Measurements from ENCODE around the gene PNPLA1.

PNPLA1 gene, protein sequence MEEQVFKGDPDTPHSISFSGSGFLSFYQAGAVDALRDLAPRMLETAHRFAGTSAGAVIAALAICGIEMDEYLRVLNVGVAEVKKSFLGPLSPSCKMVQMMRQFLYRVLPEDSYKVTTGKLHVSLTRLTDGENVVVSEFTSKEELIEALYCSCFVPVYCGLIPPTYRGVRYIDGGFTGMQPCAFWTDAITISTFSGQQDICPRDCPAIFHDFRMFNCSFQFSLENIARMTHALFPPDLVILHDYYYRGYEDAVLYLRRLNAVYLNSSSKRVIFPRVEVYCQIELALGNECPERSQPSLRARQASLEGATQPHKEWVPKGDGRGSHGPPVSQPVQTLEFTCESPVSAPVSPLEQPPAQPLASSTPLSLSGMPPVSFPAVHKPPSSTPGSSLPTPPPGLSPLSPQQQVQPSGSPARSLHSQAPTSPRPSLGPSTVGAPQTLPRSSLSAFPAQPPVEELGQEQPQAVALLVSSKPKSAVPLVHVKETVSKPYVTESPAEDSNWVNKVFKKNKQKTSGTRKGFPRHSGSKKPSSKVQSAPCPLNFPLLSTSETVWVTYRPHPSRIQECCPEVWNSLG

DNA sequence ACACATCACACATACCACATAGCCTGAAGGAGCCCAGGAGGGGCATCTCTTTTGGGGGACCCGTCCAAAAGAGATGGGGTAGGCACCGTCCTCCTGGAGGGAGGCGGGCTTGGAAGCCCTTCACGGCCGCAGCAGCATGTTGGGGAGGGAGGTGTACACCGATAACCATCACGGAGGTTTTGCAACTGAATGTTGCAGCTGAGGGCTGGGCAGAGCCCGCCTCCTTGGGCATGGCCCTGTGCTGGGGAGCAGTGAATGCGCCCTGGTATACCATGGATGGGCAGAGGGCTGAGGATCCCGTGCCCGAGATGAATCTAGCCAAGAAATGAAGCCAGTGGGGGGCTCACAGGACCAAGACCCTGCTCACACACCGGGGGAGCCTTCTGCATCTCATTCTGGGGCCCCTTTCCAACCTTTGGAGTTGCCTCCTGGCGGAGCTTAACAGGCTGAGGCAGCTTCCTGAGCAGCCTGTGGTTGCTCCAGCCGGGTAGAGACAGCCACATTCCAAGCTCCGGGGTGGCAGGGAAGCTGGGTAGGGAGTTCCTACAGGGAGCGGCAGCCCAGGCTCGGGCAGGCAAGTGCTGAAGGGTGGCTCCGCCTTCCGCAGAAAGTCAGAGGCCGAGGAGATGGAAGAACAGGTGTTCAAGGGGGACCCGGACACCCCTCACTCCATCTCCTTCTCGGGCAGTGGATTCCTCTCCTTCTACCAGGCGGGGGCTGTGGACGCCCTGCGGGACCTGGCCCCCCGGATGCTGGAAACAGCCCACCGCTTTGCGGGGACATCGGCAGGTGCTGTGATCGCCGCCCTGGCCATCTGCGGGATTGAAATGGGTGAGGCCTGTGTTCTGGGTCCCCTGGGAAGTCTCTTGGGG is at the start of gene PNPLA1:
Gene PNPLA1, plus strand, starts transcription at position 227 of the 872 bp plus-strand sequence. Its CDS starts 400 bp downstream, at position 627.
- no peak for DNase-seq (ENCODE audit: low read depth)

- no peak for DNase-seq (ENCODE audit: low read depth)
Observed at GRCh38 chr6:36220226-36220625, 49.6 kb upstream of the PNPLA1 start.

- no peak for DNase-seq (ENCODE audit: low read depth)
Observed at GRCh38 chr6:36221674-36222073, 48.2 kb upstream of the PNPLA1 start.

GRCh38 chr6:36222924-36223323 is 46.9 kb upstream of the PNPLA1 start:
- DNase-seq (ENCODE audit: low read depth) = no peak

DNA sequence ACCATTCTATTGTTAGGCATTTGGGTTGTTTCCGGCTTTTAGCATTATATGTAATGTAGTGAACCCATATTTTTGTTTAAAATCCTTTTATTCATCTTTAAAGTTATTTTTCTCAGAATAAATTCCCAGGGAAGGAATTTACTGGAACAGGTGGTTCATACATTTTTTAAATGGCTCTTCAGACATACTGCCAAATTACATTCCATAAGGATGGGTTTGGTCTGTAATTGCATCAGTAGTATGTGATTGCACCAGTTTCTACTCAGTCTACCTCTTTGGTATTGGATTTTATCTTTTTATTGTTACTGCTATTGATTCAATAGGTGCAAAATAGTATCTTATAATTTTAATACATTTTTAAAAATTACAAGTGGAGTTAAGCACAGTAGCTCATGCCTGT is 46.2 kb upstream of the PNPLA1 start:
- DNase-seq (ENCODE audit: low read depth) = no peak

DNA sequence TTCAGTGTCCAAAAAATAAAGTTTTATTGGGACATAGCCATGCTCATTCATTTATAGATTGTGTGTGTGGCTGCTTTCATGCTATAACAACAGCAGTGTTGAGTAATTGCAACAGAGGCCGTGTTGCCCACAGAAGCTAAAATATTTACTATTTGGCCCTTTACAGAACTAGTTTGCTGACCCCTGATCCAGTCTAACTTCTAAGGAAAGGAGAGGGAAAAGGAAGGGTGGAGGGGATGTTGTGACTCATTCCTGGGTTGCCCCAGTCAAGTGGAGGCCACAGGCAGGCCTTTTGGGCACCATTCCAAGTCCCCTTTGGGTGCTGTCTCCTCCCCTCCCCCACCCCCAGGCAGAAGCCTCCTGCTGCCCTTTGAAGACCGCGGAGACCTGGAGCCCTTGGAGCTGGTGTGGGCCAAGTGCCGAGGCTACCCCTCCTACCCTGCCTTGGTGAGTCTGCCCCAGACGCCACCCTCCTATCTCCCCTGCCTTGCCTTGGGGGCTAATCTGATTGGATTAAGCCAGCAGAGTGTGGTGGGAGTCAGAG is 44.9 kb upstream of the PNPLA1 start:
- DNase-seq (ENCODE audit: low read depth) = no peak

GRCh38 chr6:36226438-36227047 is 43.3 kb upstream of the PNPLA1 start:
- DNase-seq (ENCODE audit: low read depth) = no peak

DNA sequence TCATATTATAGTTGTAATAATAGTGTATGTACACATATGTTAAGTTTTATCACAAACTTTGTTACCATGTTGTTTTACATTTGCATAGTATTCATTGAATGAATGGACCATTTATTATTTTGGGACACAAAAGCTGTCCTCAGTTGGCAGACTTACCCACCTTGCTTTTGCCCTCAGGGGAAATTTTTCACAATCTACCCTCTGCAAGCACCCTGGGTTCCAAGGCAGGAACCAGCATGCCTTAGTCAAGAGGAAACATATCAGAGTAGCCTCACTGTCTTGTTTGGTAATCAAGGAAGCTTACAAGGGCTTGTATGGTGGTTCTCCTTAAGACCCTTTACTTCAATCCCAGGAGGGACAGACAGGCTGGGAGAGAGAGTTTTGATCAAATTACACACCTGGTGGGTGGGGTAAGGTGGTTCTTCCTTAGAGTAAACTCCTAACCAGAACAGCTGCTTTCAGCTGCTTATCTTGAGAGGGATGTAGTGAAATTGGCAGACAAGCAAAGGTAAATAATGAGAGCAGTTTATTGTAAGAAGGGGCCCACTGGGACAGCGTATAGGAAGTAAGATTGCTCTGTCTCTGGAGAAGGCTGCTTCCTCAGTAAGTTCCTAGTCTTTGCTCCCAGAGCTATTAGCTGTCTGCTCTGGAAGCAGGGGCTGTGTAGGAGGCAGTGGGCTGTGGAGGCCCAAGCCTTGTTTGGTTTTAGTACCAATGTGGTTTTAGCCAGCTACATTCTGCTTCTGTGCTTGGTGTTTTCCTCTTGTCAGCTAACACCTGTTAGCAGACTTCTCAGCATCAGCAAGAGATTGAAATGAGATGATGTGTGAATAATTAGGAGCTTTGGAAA is 42.3 kb upstream of the PNPLA1 start:
- no peak for DNase-seq (ENCODE audit: low read depth)

DNA sequence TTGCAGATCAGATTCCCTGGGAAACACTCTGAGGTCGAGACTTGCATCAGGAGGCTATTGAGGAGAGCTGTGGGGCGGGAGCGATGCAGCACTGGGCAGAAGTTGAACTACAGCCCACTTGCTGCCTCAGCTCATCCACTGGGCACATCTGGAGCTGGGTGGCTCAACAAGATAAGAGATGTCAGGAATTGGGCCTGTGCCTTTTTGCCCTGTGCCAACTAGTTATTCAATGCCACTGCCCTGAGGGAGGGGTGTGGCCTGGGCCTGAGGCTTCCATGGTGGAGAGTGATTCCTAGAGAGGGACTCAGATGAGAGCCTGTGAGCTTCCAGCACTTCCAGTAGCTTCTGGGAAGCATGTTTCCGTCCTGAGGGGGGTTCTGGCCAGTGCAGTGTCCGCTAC is 40.6 kb upstream of the PNPLA1 start:
- no peak for DNase-seq (ENCODE audit: low read depth)

DNA sequence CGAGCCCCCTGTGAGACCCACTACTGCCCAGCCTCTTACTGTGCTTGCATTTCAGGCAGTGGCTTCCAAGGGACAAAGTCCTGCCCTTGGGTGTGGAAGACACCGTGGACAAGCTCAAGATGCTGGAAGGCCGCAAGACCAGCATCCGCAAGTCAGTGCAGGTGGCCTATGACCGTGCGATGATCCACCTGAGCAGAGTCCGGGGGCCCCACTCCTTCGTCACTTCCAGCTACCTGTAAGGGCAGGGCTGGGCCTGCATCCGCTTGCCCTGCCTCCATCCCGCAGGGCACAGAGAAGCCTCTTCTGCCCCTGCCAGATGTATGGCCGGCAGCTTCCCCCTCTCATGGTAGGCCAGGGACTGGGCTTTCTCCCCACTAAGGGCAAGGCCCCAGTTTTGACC is 39.5 kb upstream of the PNPLA1 start:
- DNase-seq (ENCODE audit: low read depth) = no peak

DNA sequence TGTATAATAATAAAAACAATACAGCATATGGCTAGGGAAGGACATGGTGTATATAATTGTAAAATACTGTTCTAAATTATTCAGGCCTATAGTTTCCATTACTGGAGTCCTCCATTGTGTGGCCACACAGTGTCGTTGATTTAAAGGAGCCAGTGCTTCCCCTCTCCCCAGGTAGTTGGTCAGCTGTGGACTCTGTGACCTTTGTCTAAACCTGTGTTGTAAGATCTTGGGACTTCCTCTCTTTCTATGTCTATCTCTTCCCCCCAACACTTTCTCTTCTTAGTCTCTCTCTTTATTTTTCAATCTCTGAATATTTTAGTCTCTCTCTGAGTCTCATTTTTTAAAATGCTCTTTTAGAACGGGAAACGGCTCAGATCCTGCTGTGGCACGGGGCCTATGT is 37.7 kb upstream of the PNPLA1 start:
- DNase-seq (ENCODE audit: low read depth) = no peak

DNA sequence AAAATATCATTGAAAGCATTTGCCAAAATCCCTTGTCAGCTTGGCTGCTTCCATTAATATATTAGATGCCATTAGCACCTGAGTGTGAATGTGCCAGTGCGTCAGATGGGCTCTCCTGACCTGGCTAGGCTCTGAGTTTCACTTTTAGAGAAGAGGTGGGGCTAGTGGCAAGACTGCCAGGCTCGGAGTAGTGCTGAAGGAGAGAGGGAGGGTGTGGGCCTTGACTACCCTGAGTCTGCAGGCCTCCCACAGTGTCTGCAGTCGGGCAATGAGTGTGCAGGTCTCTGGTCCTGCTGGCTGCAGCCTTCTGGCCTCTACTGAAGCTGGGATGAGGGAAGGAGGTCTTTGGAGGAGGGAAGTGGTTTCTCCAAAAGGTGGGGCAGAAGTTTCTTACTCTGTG is 34.6 kb upstream of the PNPLA1 start:
- DNase-seq (ENCODE audit: low read depth) = no peak

DNA sequence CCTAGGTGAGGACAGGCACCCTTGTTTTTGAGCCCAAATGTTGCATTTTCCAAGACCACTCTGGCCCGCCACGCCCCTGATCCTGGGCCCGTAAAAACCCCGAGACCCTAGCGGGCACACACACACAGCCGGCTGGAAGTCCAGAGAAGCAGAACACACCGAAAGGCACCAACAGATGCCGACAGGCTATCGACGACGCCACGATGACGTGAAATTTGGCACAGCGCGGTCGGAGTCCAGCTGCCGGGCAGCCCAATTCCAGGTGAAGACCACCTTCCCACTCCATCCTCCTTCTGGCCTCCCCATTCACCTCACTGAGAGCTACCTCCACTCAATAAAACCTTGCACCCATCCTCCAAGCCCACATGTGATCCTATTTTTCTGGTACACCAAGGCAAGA is 34.0 kb upstream of the PNPLA1 start:
- DNase-seq (ENCODE audit: low read depth) = no peak

- DNase-seq (ENCODE audit: low read depth) = no peak
Observed at GRCh38 chr6:36239774-36240173, 30.1 kb upstream of the PNPLA1 start.

DNA sequence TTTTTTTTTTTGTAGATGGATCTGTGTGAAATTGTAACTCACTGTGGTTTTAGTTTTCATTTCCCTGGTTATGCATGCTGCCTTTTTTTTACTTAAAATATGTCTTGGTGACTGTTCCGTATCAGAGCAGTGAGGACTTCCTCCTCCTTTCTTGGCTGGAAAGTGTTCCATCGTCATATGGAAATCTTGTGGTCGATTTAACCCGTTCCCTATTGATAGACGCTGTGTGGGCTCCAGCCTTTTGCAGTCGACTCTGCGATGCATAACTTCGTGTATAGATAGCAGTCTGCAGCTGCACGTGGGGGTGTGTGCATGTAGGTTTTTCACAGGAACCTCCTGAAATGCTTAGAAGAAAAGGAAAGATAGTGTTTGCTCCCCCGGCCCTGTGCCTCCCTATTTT is 28.1 kb upstream of the PNPLA1 start:
- DNase-seq (ENCODE audit: low read depth) = no peak

- DNase-seq (ENCODE audit: low read depth) = no peak
Observed at GRCh38 chr6:36242161-36242560, 27.7 kb upstream of the PNPLA1 start.

DNA sequence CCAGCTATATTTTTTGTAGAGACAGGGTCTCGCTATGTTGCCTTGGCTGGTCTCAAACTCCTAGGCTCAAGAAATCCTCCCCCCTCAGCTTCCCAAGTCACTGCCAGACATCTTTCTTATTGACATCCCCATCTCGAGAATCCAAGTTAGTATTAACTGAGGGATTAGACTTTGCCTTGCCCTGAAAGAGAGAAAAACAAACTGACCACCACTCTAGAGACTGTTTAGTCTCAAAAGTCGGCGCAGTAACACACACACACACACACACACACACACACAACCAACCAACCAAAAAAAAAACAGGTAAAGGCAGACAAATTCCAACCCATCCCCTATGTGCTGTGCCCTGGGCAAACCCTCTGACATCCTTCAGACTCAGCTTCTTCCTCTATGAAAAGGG is 27.2 kb upstream of the PNPLA1 start:
- no peak for DNase-seq (ENCODE audit: low read depth)

GRCh38 chr6:36243562-36244212 is 26.2 kb upstream of the PNPLA1 start:
- DNase-seq (ENCODE audit: low read depth) = no peak

DNA sequence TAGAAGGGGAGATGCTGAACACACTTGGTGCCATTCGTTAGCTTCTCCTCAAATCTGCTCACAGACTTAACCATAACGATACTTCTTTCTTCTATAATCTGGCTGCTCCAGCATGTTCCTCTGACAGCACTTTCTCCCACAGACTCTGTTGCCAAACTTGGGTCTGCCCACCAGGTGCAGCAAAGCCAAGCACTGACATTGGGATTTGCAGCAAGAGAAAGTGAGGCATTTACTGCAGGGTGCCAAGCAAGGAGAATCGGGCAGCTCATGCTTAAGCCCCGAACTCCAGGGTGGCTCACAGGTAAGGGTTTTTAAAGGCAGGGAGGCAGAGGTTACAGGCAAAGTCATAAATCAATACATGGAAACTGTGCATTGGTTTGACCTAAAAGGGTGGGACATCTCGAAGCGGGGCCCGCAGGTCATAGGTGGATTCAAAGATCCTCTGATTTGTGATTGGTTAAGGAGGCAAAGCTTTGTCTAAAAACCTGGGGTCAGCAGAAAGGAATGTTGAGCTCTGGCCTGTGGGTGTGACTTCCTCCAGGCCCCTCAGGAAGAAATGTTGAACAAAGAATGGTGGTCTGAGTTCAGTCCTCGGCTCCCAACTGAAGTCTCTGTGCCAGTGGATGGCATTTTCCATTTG is 25.1 kb upstream of the PNPLA1 start:
- DNase-seq (ENCODE audit: low read depth) = no peak

GRCh38 chr6:36245572-36246061 is 24.2 kb upstream of the PNPLA1 start:
- DNase-seq (ENCODE audit: low read depth) = no peak

Measured in stimulated activated CD8-positive, alpha-beta memory T cell treated with anti-CD3 and anti-CD28 coated beads, Interleukin-7, amount 100 ng/mL, for 24 hours (primary cell).